ENCODE results near the gene MBNL3. TPM values are rescaled to one million over a fixed set of nuclear protein-coding genes. Genes with fewer than 3 reads are reported as not detected.
A peak's percentile ranks its signal among the peaks of the same experiment; 100 is the strongest.

MBNL3 gene
- polyA plus RNA-seq, 4 donors = 2.7 to 20.3 (median 5.0) TPM

- FAIRE-seq = no peak
- Histone ChIP-seq H3K27me3 (ENCODE audit: control insufficient read depth in 3 of 3, insufficient read depth in 3 of 3, low read length in 3 of 3) (no peaks in the 10 kb centered on the region), H3K4me1 (ENCODE audit: control insufficient read depth in 3 of 3, insufficient read depth in 2 of 3, low read depth in 1 of 3, low read length in 2 of 3) (no peaks in the 10 kb centered on the region), H3K36me3 (ENCODE audit: control insufficient read depth in 3 of 3, insufficient read depth in 2 of 3, low read depth in 1 of 3, low read length in 3 of 3) (no peaks in the 10 kb centered on the region), H3K27ac (ENCODE audit: low read depth in 1 of 3, low read length in 2 of 3) (no peak overlapping the region), H3K9me3 (ENCODE audit: control insufficient read depth in 2 of 2, insufficient read depth in 1 of 2, low read depth in 1 of 2, low read length in 1 of 2) (no peaks in the 10 kb centered on the region), H3K4me3 (ENCODE audit: low read depth in 1 of 3, low read length in 3 of 3) (no peak overlapping the region)
- no peak for DNase-seq
- 80 to 93% (median 87%) methylated on average over 2 of the region's 2 CpGs for WGBS, 3 donors
These were observed 43.9 kb downstream of the MBNL3 start for GRCh38 chrX:132444936-132445335.

DNA sequence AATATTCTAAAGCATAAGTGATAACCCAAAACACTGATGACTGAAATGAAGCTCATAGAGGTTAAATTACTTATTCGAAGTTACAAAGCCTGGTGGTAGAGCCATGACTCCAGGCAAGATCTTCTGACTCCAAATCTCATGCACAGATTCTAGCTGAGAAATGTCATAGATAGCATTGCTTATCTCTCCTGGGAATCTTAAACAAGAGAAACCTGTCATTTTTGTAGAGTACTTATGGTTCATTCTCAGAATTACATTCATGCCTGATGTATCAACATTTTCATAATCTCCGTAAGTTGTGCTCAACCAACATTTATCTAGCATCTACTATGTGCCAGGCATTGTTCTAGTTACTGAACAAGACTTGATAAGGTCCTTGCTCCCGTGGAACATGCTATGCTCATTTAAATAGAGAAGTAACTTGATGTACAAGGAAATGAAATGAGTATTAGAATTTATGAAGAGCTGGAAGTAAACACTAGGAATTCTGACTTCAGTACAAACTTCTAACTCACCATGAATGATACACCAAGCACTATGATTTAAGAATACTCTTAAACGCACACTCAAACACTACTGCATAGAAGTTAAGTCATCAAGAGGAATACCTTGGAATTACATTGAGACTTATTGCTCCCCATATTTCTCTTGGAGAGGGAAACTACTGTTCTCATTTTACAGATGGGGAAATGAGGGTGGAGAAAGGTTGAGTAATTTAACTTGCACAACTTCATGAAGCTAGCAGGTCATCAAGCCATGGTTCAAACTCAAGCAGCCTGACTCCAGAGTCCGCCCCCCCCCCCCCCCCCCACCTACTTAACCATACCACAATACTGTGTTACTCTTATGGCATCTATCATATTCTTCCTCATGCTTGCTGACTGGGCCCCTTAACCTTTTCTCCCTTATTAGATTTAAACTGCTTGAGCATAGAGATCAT lies 45.4 kb downstream of the MBNL3 start:
- DNase-seq = peak in 1 of 2 donors; percentile 24
- FAIRE-seq = no peak

GRCh38 chrX:132442691-132443090 lies 46.1 kb downstream of the MBNL3 start:
- Histone ChIP-seq H3K9me3 (ENCODE audit: control insufficient read depth in 2 of 2, insufficient read depth in 1 of 2, low read depth in 1 of 2, low read length in 1 of 2) (no peaks in the 10 kb centered on the region), H3K27me3 (ENCODE audit: control insufficient read depth in 3 of 3, insufficient read depth in 3 of 3, low read length in 3 of 3) (no peaks in the 10 kb centered on the region), H3K4me3 (ENCODE audit: low read depth in 1 of 3, low read length in 3 of 3) (no peak overlapping the region), H3K36me3 (ENCODE audit: control insufficient read depth in 3 of 3, insufficient read depth in 2 of 3, low read depth in 1 of 3, low read length in 3 of 3) (no peaks in the 10 kb centered on the region), H3K4me1 (ENCODE audit: control insufficient read depth in 3 of 3, insufficient read depth in 2 of 3, low read depth in 1 of 3, low read length in 2 of 3) (no peaks in the 10 kb centered on the region), H3K27ac (ENCODE audit: low read depth in 1 of 3, low read length in 2 of 3) (no peak overlapping the region)
- FAIRE-seq (no peak), DNase-seq (no peak)
- WGBS, 3 donors = 64 to 95% (median 89%) methylated on average over 2 of the region's 2 CpGs

More for the DNA sequence above, 45.4 kb downstream of the MBNL3 start:
- Histone ChIP-seq H3K4me1 (ENCODE audit: control insufficient read depth in 3 of 3, insufficient read depth in 2 of 3, low read depth in 1 of 3, low read length in 2 of 3) (no peaks in the 10 kb centered on the region), H3K27ac (ENCODE audit: low read depth in 1 of 3, low read length in 2 of 3) (no peak overlapping the region), H3K4me3 (ENCODE audit: low read depth in 1 of 3, low read length in 3 of 3) (no peak overlapping the region), H3K9me3 (ENCODE audit: control insufficient read depth in 2 of 2, insufficient read depth in 1 of 2, low read depth in 1 of 2, low read length in 1 of 2) (no peaks in the 10 kb centered on the region), H3K36me3 (ENCODE audit: control insufficient read depth in 3 of 3, insufficient read depth in 2 of 3, low read depth in 1 of 3, low read length in 3 of 3) (no peaks in the 10 kb centered on the region), H3K27me3 (ENCODE audit: control insufficient read depth in 3 of 3, insufficient read depth in 3 of 3, low read length in 3 of 3) (no peaks in the 10 kb centered on the region)
- 72 to 86% (median 80%) methylated on average over 4 to 5 of the region's 5 CpGs for WGBS, 3 donors

GRCh38 chrX:132435222-132435621 lies 53.6 kb downstream of the MBNL3 start:
- no peak overlapping the region for H3K4me3 ChIP-seq (ENCODE audit: low read depth in 1 of 3, low read length in 3 of 3)
- no peaks in the 10 kb centered on the region for H3K36me3 ChIP-seq (ENCODE audit: control insufficient read depth in 3 of 3, insufficient read depth in 2 of 3, low read depth in 1 of 3, low read length in 3 of 3)
- no peak overlapping the region for H3K27ac ChIP-seq (ENCODE audit: low read depth in 1 of 3, low read length in 2 of 3)
- H3K4me1 ChIP-seq (ENCODE audit: control insufficient read depth in 3 of 3, insufficient read depth in 2 of 3, low read depth in 1 of 3, low read length in 2 of 3) = peaks cover 0 to 11% (median 0%) of the 10 kb centered on the region in 3 donors
- no peak for FAIRE-seq
- WGBS, 3 donors = 57 to 91% (median 89%) methylated on average over 1 of the region's 1 CpG
- DNase-seq = no peak
- H3K9me3 ChIP-seq (ENCODE audit: control insufficient read depth in 2 of 2, insufficient read depth in 1 of 2, low read depth in 1 of 2, low read length in 1 of 2) = no peaks in the 10 kb centered on the region
- H3K27me3 ChIP-seq (ENCODE audit: control insufficient read depth in 3 of 3, insufficient read depth in 3 of 3, low read length in 3 of 3) = no peaks in the 10 kb centered on the region

GRCh38 chrX:132433551-132433950 lies 55.3 kb downstream of the MBNL3 start:
- FAIRE-seq = no peak
- Histone ChIP-seq H3K27me3 (ENCODE audit: control insufficient read depth in 3 of 3, insufficient read depth in 3 of 3, low read length in 3 of 3) (no peaks in the 10 kb centered on the region), H3K4me3 (ENCODE audit: low read depth in 1 of 3, low read length in 3 of 3) (no peak overlapping the region), H3K27ac (ENCODE audit: low read depth in 1 of 3, low read length in 2 of 3) (peak overlapping the region in 1 of 3 donors; percentile 28), H3K9me3 (ENCODE audit: control insufficient read depth in 2 of 2, insufficient read depth in 1 of 2, low read depth in 1 of 2, low read length in 1 of 2) (no peaks in the 10 kb centered on the region), H3K4me1 (ENCODE audit: control insufficient read depth in 3 of 3, insufficient read depth in 2 of 3, low read depth in 1 of 3, low read length in 2 of 3) (peaks cover 0 to 11% (median 0%) of the 10 kb centered on the region in 3 donors), H3K36me3 (ENCODE audit: control insufficient read depth in 3 of 3, insufficient read depth in 2 of 3, low read depth in 1 of 3, low read length in 3 of 3) (no peaks in the 10 kb centered on the region)
- 31 to 67% (median 40%) methylated on average over 6 of the region's 6 CpGs for WGBS, 3 donors
- DNase-seq = peak; percentile 5 to 53

GRCh38 chrX:132433001-132433400 lies 55.8 kb downstream of the MBNL3 start:
- FAIRE-seq = no peak
- H3K4me3 ChIP-seq (ENCODE audit: low read depth in 1 of 3, low read length in 3 of 3) = no peak overlapping the region

DNA sequence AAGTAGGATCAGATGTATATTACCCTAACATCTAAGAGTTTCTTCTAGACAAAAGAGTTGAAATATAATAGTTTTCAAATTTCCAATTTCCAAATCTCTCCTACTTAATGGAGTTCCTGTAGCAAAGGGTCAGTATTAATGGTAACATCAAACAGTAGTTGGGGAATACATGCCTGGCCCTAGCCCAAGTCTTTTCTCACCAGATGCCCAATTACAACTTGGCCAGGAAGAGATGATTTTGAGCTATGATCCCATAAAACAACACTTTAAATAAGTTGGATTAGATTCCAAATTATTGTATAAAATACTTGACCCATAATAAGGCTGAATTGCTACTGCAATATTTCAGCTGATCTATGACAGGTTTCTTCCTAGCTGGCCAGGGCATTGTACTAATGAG lies 59.9 kb downstream of the MBNL3 start:
- Histone ChIP-seq H3K4me3 (ENCODE audit: low read depth in 1 of 3, low read length in 3 of 3) (no peak overlapping the region), H3K27ac (ENCODE audit: low read depth in 1 of 3, low read length in 2 of 3) (no peak overlapping the region), H3K36me3 (ENCODE audit: control insufficient read depth in 3 of 3, insufficient read depth in 2 of 3, low read depth in 1 of 3, low read length in 3 of 3) (no peaks in the 10 kb centered on the region), H3K27me3 (ENCODE audit: control insufficient read depth in 3 of 3, insufficient read depth in 3 of 3, low read length in 3 of 3) (no peaks in the 10 kb centered on the region), H3K9me3 (ENCODE audit: control insufficient read depth in 2 of 2, insufficient read depth in 1 of 2, low read depth in 1 of 2, low read length in 1 of 2) (no peaks in the 10 kb centered on the region), H3K4me1 (ENCODE audit: control insufficient read depth in 3 of 3, insufficient read depth in 2 of 3, low read depth in 1 of 3, low read length in 2 of 3) (peaks cover 0 to 8% (median 0%) of the 10 kb centered on the region in 3 donors)
- FAIRE-seq (no peak), DNase-seq (no peak)

More at GRCh38 chrX:132433001-132433400, 55.8 kb downstream of the MBNL3 start:
- DNase-seq = peak in 1 of 2 donors; percentile 18
- Histone ChIP-seq H3K36me3 (ENCODE audit: control insufficient read depth in 3 of 3, insufficient read depth in 2 of 3, low read depth in 1 of 3, low read length in 3 of 3) (no peaks in the 10 kb centered on the region), H3K27ac (ENCODE audit: low read depth in 1 of 3, low read length in 2 of 3) (peak overlapping the region in 1 of 3 donors; percentile 28), H3K9me3 (ENCODE audit: control insufficient read depth in 2 of 2, insufficient read depth in 1 of 2, low read depth in 1 of 2, low read length in 1 of 2) (no peaks in the 10 kb centered on the region), H3K27me3 (ENCODE audit: control insufficient read depth in 3 of 3, insufficient read depth in 3 of 3, low read length in 3 of 3) (no peaks in the 10 kb centered on the region), H3K4me1 (ENCODE audit: control insufficient read depth in 3 of 3, insufficient read depth in 2 of 3, low read depth in 1 of 3, low read length in 2 of 3) (peaks cover 0 to 11% (median 0%) of the 10 kb centered on the region in 3 donors)
- WGBS, 3 donors = 87 to 93% (median 89%) methylated on average over 2 of the region's 2 CpGs

DNA sequence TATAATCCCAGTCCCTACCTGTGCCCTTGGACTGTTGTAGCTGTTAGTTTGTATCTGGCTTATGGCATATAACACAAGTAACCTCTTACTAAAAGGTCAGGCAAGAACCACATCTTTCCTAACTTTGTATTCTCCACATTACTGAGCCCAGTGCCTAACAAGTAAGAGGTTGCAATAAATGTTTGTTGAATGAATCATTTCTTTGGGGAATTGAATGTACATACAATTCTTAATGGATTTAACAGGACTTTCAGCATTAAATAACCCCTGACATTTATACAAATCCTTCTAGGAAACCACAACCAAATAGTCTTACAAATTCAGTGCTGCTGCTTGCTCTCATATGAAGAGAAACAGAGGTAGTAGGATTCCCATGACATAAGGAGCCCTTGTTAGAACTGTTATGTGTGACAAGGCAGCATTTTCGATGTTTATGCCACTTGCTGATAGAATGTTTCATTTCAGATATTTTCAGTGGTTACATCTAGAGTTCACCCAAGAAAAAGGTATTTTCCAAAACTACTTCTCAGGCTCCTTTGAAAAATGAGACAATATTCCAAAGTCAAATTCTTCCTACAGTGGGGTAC lies 62.0 kb downstream of the MBNL3 start:
- Histone ChIP-seq H3K4me3 (ENCODE audit: low read depth in 1 of 3, low read length in 3 of 3) (no peak overlapping the region), H3K9me3 (ENCODE audit: control insufficient read depth in 2 of 2, insufficient read depth in 1 of 2, low read depth in 1 of 2, low read length in 1 of 2) (no peaks in the 10 kb centered on the region), H3K36me3 (ENCODE audit: control insufficient read depth in 3 of 3, insufficient read depth in 2 of 3, low read depth in 1 of 3, low read length in 3 of 3) (no peaks in the 10 kb centered on the region), H3K27me3 (ENCODE audit: control insufficient read depth in 3 of 3, insufficient read depth in 3 of 3, low read length in 3 of 3) (no peaks in the 10 kb centered on the region), H3K4me1 (ENCODE audit: control insufficient read depth in 3 of 3, insufficient read depth in 2 of 3, low read depth in 1 of 3, low read length in 2 of 3) (no peaks in the 10 kb centered on the region), H3K27ac (ENCODE audit: low read depth in 1 of 3, low read length in 2 of 3) (no peak overlapping the region)
- no peak for FAIRE-seq
- no peak for DNase-seq
- 71 to 86% (median 86%) methylated on average over 1 of the region's 1 CpG for WGBS, 3 donors

Measured in small intestine (tissue), 7 donors.